DMS 273 (cell line): ENCODE measurements around the gene PSMB3.

ENCODE experiments used
- DNase-seq: peaks from one replicate; lab custom pipeline; 2025; ENCODE audit not compliant: unreplicated experiment; lab: John Stamatoyannopoulos, UW

PSMB3 gene

DNA sequence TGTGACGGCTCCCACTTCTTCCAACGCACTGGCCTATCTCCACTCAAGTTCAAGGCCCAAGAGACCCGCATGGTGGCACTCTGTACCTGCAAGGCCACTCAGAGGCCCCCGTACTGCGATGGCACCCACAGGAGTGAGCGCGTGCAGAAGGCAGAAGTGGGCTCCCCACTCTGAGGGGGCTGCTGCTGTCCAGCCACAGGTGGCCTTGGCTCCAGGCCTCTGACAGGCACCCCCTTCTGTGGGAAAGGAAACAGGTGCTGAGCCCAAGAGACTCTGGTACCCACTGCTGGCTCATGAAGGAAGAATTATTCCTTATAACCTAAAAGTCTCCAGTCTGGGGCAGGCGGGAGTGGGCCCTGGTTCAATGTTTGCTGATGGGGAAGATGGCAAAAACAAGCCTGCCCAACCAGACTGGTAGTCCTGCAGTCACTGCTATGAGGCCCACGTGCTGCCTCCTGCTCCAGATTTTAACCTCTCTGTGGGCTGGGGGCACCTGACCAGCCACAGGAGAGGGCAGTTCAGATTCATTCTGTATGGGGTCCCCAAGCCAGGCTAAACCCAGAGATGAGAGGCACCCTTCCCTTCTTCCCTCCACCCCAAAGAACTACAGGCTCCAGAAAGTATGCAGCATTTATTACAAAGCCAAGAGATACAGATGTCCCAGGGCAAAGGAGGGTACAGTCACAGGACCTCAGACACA lies 19.1 kb upstream of the PSMB3 start:
- no peak for DNase-seq

DNA sequence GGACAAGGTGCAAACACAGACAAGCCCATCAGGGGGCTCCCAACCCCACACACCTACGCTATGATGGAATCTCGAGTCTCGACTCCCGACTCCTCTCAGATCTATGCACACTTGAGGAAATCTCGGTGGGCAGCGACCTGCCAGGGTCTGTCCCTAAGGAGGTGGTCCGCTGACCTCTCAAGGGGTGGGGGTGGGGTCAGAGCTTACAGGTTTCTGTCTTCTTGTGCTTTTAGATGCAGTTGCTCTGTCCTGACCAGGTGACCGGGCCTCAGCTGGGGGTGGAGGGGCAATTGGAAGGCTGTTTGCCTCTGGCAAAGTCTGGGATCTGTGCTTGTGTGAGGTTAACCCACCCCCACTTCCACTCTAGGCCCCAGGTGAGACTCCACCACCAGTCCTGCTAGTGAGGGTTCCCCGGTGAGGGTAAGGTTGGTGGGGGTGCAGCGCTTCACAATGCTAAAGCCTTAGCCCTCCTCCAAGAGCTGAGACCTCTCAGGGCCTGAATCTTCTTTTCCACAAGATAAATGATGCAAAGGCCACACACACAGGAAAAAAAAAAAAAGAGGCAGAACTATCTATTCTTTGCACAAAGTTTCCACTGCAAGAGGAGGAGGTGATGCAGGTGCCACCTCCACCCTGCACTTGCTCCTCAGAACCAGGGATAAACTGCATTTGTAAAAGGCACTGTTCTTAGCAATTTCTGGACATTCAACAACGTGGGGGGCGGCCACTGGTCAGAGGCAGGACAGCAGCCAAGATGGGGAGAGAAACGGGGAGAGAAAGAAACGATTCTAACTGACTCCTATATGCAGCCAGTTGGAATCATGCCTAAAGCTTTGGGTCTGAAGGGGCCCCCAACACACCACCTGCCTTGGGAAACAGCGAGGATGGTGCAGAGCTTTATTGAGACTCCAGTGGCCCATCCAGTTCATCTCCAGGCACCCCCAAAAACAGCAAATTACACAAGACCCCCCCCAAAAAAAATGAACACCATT lies 18.3 kb upstream of the PSMB3 start:
- DNase-seq: peak; percentile 62

GRCh38 chr17:38735161-38735997 lies 17.2 kb upstream of the PSMB3 start:
- peak; percentile 78 for DNase-seq

DNA sequence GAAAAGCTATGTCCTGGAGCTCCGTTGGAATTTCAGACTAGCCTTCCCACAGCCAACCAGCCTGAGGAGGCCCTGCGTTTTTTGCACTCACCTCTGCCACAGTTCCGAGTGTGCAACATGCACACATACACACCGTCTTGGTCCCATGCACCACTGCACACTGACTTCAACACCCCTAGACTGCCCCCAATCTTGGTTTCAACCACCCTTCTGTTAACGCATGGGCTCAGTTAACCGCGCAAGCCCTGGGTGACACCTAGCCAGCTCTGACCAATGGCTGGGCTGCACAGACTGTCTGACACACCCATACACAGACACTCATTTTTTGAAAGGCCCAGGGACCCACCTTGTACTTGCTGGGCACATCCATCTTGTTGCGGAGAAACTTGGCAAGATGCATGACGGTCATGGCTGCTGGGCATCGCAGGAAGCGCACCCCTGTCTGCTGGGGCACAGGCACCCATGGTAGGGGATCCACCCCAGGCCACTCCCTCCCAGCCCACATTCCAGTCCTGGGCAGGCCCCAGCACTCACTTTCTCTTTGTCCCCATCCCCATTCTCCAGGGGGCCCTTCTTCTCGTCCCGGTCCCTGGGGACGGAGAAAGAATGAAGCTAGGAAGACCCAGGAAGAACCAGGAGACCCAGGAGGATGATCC lies 14.4 kb upstream of the PSMB3 start:
- no peak for DNase-seq

DNA sequence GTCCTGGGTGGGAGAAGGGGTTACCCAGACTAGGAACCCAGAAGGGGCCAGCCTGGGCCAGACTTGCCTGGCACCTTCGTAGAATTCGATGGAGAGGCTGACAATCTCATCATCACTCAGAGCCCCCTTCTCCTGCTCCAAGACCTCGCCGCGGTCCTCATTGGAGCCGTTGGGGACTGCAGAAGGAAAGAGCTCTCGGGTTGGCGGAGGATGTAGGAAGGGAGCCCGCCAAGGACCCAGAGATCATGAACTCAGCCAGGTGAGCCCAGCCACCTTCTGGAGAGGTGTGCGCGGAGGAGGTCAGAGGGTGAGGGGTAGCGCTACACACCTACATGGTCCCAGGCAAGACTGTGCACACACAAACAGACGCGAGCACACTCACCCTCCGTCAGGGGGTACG lies 13.9 kb upstream of the PSMB3 start:
- DNase-seq: no peak

- no peak for DNase-seq
Measured at GRCh38 chr17:38739305-38739704, 13.2 kb upstream of the PSMB3 start.

GRCh38 chr17:38740044-38740443 lies 12.5 kb upstream of the PSMB3 start:
- no peak for DNase-seq

DNA sequence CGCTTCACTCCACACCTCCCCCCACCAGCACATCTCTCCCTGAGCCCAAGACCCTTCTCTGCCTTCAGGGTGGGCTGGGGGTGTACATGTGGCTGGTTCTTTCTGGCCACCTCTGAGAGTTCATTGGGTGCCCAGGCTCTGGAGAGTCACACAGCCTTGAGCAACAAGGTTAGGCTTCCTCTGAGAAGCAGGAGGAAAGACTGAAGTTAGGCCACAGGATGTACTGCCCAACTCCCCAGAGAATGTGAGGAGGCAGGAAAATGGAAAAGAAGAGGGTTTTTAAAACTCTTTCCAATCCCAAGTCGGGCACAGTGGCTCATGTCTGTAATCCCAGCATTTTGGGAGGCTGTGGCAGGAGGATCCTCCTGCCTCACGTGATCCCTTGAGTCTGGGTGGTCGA lies 11.7 kb upstream of the PSMB3 start:
- no peak for DNase-seq

- no peak for DNase-seq
Measured at GRCh38 chr17:38741461-38741860, 11.1 kb upstream of the PSMB3 start.

- peak; percentile 62 for DNase-seq
Measured at GRCh38 chr17:38741921-38742410, 10.6 kb upstream of the PSMB3 start.

- peak; percentile 87 for DNase-seq
Measured at GRCh38 chr17:38742411-38743308, 9.9 kb upstream of the PSMB3 start.

- no peak for DNase-seq
Measured at GRCh38 chr17:38743556-38744171, 8.9 kb upstream of the PSMB3 start.

DNA sequence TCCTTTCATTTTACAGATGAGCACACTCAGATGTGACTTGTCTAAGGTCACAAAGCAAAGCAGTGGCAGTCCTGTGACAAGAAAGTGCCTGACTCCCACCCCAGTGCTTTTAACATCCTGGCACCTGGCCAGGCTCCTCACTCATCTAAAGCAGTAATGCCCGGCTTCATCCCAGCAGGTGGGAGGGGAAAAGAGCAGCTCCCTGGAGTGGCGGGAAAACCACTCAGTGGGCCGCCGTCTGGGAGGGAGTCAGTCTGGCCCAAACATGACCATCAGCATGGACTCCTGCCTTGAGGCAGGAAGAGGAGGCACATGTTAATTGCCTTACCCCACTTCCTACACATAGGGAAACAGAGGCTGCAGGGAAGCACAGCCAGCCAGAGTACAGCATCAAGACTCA lies 7.0 kb upstream of the PSMB3 start:
- DNase-seq: peak; percentile 59

DNA sequence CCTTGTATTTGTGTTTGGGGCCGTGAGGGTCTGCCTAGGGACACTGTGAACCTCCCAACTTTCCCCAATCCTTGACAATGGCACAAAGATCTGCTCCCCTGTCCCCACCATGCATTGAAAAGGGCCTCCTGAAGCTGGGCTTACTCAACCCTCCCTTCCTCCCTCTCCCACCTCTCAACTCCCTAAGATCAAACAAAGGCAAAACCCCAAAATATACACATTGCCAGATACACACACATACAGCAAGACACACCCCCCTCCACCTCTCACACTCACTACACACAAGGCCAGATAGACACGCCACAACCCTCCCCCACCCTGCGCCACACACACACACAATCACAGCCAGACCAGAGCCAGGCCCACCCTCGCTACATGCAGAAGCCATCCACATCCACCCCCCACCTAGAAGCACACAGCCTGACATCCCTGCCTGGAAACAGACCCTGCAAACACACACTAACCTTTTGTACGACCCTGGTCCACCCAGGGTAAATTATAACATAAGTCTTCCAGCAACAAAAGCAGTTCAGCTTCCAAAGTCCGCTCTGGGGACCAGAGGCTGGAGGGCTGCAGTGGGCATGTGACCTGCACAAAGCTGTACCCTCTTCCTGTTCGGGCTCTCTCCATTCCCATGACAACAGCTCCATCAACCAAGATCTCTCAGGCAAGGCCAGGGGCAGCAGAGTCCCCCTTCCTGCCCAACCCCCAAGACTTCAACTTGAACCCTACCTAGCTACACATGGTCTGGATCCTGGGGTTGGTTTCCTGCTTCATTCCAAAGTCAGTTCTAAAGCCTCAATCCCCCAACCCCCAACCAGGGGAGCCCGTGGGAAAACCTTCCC lies 6.3 kb upstream of the PSMB3 start:
- DNase-seq: no peak

DNA sequence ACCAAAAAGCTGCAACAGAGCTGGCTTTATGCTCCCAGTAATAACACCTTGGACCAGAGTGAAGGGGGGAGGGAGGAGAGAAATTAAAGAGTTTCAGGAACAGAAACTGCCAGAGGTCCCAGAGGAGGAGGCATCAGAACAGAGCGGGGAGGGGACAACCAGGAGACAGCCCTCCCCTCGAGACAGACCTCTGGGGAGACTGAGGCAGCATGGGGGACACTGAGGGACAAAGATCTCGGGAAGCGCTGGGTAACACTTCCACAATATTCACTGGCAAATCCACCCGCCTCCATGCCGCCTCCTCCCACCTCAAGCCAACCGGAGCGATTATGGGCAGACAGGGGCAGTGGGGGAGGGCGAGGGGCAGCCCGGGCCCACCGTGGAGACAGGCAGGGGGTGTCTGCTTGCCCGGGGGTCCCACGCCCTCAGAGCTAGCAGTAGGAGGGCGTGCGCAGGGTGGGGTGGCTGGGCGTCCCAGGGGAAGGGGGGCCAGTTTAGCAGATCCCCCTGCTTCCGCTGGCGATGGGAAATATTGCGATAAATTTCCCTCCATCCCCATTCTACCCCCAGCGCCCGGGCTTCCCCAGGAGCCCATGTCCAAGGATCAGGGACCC lies 5.6 kb upstream of the PSMB3 start:
- DNase-seq: no peak

DNA sequence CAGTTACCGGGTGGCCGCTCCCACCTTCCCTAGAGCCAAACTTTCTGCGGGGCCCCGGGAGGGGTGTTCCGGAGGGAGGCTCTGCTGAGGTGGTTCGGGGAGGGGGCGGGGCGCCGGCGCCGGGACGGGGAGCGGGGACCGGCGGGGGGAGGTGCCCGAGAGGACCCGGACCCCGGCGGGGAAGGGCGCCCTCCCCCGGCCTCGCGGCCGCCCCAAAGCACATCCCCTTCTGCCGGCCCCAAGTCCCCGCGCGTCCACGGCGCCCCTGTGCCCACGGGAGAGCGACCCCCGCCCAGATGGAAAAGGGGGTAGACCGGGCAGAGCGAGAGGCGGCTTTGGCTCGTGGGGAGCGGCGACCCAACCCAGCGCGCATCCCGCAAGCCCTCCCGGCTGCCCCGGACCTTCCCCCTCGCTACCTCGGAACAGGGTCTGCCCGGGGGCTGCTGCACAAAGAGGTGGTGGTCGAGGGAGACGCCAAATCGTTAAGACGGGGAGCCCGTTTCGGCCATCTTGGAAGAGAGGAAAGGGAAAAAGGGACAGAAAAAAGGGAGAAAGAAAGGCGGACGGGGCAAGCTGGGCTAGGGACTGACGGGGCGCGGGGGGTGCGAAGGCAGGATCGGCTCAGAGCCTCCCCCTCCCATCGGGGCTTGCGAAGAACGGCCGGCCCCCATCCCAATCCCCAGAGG lies 4.9 kb upstream of the PSMB3 start:
- DNase-seq: peak; percentile 81
